GM12874 (cell line): Measurements from ENCODE around the gene SLC7A1.

Experiments
- CTCF ChIP-seq: IDR thresholded peaks from 2 replicates; pipeline ENCODE4 v1.5.1; 2011; ENCODE audit warnings: low read depth, mild to moderate bottlenecking, control low read depth, low read length, moderate library complexity; ENCODE audit not compliant: insufficient read depth

The SLC7A1 gene

GRCh38 chr13:29595380-29596063 is at the start of gene SLC7A1:
Gene SLC7A1, minus strand, starts transcription at chr13:29595688. Its CDS starts 59,500 bp downstream, at chr13:29536188.
- TF ChIP-seq CTCF: no peak

GRCh38 chr13:29640665-29641064 is 45.2 kb upstream of the SLC7A1 start:
- TF ChIP-seq CTCF: no peak

GRCh38 chr13:29624997-29625396 is 29.5 kb upstream of the SLC7A1 start:
- no peak for TF ChIP-seq CTCF

GRCh38 chr13:29621841-29622240 is 26.4 kb upstream of the SLC7A1 start:
- no peak for TF ChIP-seq CTCF

- no peak for TF ChIP-seq CTCF
Observed at GRCh38 chr13:29621051-29621800, 25.7 kb upstream of the SLC7A1 start.

- no peak for TF ChIP-seq CTCF
Observed at GRCh38 chr13:29619995-29620394, 24.5 kb upstream of the SLC7A1 start.

GRCh38 chr13:29613101-29613500 is 17.6 kb upstream of the SLC7A1 start:
- TF ChIP-seq CTCF: no peak
